Heart right ventricle (tissue), 16 donors: ENCODE data around the gene SND1. TPM values are rescaled to one million over a fixed set of nuclear protein-coding genes. Genes with fewer than 3 reads are reported as not detected.

Source experiments
- ATAC-seq, 8 donors: fragments of 200-7000 bp; cut with Tn5 transposase; one replicate each; pipeline ENCODE4 v1.9.1; 2020; ENCODE audit warnings: mild to moderate bottlenecking in 8 of 8, moderate library complexity in 8 of 8, moderate number of reproducible peaks in 1 of 8
- DNase-seq, 2 donors: peaks; one replicate each; pipeline ENCODE4 v3.0.0-alpha.2; 2020
- H3K27ac ChIP-seq, 10 donors: fragments of 200-600 bp; sonication (generic) in 2 of 10; one replicate each; pipeline versions ENCODE4 v1.5.0 to v1.8.0; 2020 to 2022; ENCODE audit warnings: mild to moderate bottlenecking in 3 of 10
- H3K27me3 ChIP-seq, 7 donors: fragments of 200-600 bp; one replicate each; pipeline ENCODE4 v1.8.0; 2021 to 2022; ENCODE audit warnings: mild to moderate bottlenecking in 2 of 7
- H3K36me3 ChIP-seq, 9 donors: fragments of 200-600 bp; sonication (generic) in 1 of 9; one replicate each; pipeline versions ENCODE4 v1.5.0 to v1.8.0; 2020 to 2022; ENCODE audit warnings: mild to moderate bottlenecking in 2 of 9
- H3K4me1 ChIP-seq, 9 donors: fragments of 200-600 bp; sonication (generic) in 1 of 9; one replicate each; pipeline versions ENCODE4 v1.5.0 to v1.8.0; 2020 to 2022; ENCODE audit warnings: mild to moderate bottlenecking in 4 of 9
- H3K4me3 ChIP-seq, 10 donors: fragments of 200-600 bp; sonication (generic) in 2 of 10; one replicate each; pipeline versions ENCODE4 v1.5.0 to v1.8.0; 2020 to 2022; ENCODE audit warnings: mild to moderate bottlenecking in 7 of 10, moderate library complexity in 2 of 10
- H3K9me3 ChIP-seq, 11 donors: fragments of 200-600 bp in 10 of 11; sonication (generic) in 2 of 11; one replicate each; pipeline versions ENCODE4 v1.5.0 to v1.8.0; 2013 to 2022; ENCODE audit warnings: mild to moderate bottlenecking in 2 of 11, control low read depth in 1 of 11, moderate library complexity in 1 of 11
- WGBS, 2 donors: extraction: QIAGEN DNeasy Blood & Tissue Kit; methylation state at CpG; one replicate each; pipeline ENCODE4 v1.1.7; 2013; ENCODE audit warnings: inconsistent platforms in 1 of 2; 5-methylcytosine and 5-hydroxymethylcytosine counted together
- intact Hi-C, 10 donors: fragments of 100-400 bp; cut with DNase I; formaldehyde crosslinking; loops; one replicate each; pipeline versions ENCODE4 v1.11.1 to v1.14.2; 2022
- polyA plus RNA-seq, 2 donors: library from polyadenylated mRNA; stranded (reverse); fragments of 200-250 nt; gene quantifications; one replicate each; pipeline ENCODE4 v1.2.3, GENCODE V29; 2013
- total RNA-seq, 10 donors: library from RNA; stranded (reverse); fragmentation: NEBNext Ultra II Directional in 3 of 10; extraction: Animal tissue kit (Norgen Biotek cat#: 25700) in 3 of 10; gene quantifications; one replicate each; pipeline versions ENCODE4 v1.2.1 to v1.2.4, GENCODE V29; 2021 to 2023
- TF ChIP-seq, protein P1 (sequence below), 9 donors: fragments of 200-600 bp; sonication (generic) in 2 of 9; IDR thresholded peaks; one replicate each; pipeline versions ENCODE4 v1.5.0 to v1.8.0; 2021 to 2022; ENCODE audit warnings: antibody characterized with exemption in 9 of 9, mild to moderate bottlenecking in 5 of 9, moderate library complexity in 1 of 9
- donor health status: Arrhythmogenic right ventricular cardiomyopathy.
- donor health status: ischemic (EF 13 %, LVEDD 7.1; RV severe dilation, severe dysfunction).
- donor health status: healthy with polysubstance abuse.
- donor health status: DM: no; HTN: yes; CAD: no.
- donor health status: DM: no; HTN: no; CAD: no.
- donor health status: ischemic (EF 25% LVEDD 6.9; RV normal size, moderate dysfunction).
- donor health status: ischemic (EF 25% LVEDD 5.7; RV mildly dilated, moderate dysfunction).
- donor health status: healthy.
- donor health status: DM: yes; HTN: yes; CAD: no.
- donor health status: Ischemic cardiomyopathy.
- donor health status: ischemic (EF 35%, LVEDD 5.7; RV mildly dilated, moderate dysfunction).
- donor health status: nonischemic (EF 11% LVEDD 7.7; RV severe dilation, severe dysfunction).
- donor health status: DM: yes; HTN: yes; CAD: no.
- donor health status: PGD.
- donor health status: ischemic (EF 29% LVEDD 5.4; RV normal size, mild dysfunction).
- donor health status: nonischemic (EF 23%, LVEDD 6.1; RV moderate dilation, normal function).

The SND1 gene
- total and polyA plus RNA-seq, 12 donors: 39.9 to 107 (median 80.8) TPM

DNA sequence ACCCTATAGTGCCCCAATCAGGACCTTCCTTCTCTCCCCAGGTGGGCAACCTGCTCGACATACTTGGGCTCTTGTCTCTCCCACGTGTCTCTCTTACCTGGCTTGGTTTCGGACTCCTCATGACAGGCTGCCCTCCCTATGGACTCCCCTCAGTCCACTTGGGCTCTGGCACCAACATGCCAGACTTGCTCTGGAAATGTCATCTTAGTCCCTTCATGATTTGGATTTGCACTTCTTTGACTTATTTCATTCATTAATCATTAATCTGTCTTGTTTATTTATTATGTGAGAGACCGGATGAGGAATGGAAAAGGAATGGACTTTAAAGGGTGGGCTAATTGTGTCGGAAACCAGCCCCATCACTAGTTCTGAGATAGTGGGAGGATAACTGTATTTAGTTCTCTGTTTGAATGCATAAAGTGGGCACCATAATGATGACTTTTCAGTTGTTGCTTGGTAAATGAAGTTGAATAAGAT lies 108.0 kb downstream of the SND1 start:
- DNase-seq (no peak), ATAC-seq (peak in 1 of 8 donors; percentile 16)
- TF ChIP-seq, protein P1, sequence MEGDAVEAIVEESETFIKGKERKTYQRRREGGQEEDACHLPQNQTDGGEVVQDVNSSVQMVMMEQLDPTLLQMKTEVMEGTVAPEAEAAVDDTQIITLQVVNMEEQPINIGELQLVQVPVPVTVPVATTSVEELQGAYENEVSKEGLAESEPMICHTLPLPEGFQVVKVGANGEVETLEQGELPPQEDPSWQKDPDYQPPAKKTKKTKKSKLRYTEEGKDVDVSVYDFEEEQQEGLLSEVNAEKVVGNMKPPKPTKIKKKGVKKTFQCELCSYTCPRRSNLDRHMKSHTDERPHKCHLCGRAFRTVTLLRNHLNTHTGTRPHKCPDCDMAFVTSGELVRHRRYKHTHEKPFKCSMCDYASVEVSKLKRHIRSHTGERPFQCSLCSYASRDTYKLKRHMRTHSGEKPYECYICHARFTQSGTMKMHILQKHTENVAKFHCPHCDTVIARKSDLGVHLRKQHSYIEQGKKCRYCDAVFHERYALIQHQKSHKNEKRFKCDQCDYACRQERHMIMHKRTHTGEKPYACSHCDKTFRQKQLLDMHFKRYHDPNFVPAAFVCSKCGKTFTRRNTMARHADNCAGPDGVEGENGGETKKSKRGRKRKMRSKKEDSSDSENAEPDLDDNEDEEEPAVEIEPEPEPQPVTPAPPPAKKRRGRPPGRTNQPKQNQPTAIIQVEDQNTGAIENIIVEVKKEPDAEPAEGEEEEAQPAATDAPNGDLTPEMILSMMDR (IDR thresholded peaks at IDR 0.05): no peak
- intact Hi-C loops: loop anchor here in 1 of 10 donors (10.0 kb wide), 1 partner anchor 175 kb away; no protein-coding TSS in a partner anchor
- Histone ChIP-seq H3K4me1 (peaks cover 0 to 16% (median 6%) of the 10 kb centered on the region in 9 donors), H3K9me3 (no peaks in the 10 kb centered on the region), H3K36me3 (no peaks in the 10 kb centered on the region), H3K27me3 (no peaks in the 10 kb centered on the region), H3K4me3 (no peak overlapping the region), H3K27ac (no peak overlapping the region)
- 91 to 93% methylated on average over 5 of the region's 5 CpGs for WGBS, 2 donors

DNA sequence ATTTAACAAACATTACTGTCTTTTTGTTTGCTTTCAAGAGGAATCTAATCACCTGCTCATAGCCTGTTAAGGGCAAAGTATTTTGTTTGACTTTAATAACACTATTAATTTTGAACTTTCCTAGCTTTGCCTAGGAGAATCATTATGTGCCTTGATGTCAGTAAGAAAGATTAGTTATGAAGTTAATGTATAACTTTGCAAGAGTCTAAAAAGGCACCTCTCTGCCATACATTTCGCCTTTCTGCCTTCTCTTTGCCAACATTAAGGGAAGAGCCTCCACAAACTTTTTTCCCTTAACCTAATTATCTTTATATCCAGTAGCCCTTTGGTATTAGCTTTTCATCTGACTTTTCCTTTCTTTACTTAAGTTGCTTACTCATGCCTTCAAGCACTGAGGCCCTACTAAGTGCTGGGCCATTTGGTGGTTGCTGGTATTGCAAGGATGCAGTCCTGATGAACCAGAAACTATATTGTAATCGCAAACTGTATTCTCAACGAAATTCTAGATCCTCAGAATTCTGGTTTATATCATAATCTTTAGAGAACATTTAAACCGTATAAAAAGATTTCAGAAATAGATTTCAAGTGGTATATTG lies 108.5 kb downstream of the SND1 start:
- ATAC-seq: no peak
- H3K36me3 ChIP-seq: no peaks in the 10 kb centered on the region
- H3K9me3 ChIP-seq: no peaks in the 10 kb centered on the region
- no peak for DNase-seq
- no peaks in the 10 kb centered on the region for H3K27me3 ChIP-seq
- 96 to 99% methylated on average over 4 of the region's 4 CpGs for WGBS, 2 donors
- no peak overlapping the region for H3K27ac ChIP-seq
- intact Hi-C loops: no loop called here
- TF ChIP-seq, protein P1 (IDR thresholded peaks at IDR 0.05): no peak
- H3K4me1 ChIP-seq: peaks cover 0 to 10% (median 1%) of the 10 kb centered on the region in 9 donors
- no peak overlapping the region for H3K4me3 ChIP-seq

DNA sequence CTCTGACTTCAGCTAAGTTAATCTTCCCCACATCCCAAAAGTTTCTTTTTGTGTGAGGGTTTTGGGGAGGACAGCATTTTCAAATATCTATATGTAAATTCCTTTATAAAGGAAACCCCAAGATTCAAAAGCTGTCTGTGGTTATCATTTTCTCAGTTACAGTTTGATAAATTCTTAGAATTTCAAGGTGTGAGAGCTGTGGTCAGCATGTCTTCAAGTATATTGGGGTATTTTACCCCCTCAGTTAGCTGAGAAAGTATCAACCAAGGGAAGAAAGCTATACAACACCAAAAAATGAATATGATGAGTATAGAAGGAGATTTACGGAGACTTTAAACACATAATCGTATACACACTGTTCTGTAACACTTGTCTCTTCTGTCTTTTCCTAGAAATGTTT lies 109.2 kb downstream of the SND1 start:
- ATAC-seq (no peak), DNase-seq (no peak)
- TF ChIP-seq, protein P1 (IDR thresholded peaks at IDR 0.05): no peak
- intact Hi-C loops: no loop called here
- peaks cover 0 to 4% (median 0%) of the 10 kb centered on the region in 9 donors for H3K4me1 ChIP-seq
- H3K27me3 ChIP-seq: no peaks in the 10 kb centered on the region
- H3K27ac ChIP-seq: no peak overlapping the region
- 97 to 98% methylated on average over 2 of the region's 2 CpGs for WGBS, 2 donors
- no peaks in the 10 kb centered on the region for H3K36me3 ChIP-seq
- H3K4me3 ChIP-seq: no peak overlapping the region
- H3K9me3 ChIP-seq: no peaks in the 10 kb centered on the region

DNA sequence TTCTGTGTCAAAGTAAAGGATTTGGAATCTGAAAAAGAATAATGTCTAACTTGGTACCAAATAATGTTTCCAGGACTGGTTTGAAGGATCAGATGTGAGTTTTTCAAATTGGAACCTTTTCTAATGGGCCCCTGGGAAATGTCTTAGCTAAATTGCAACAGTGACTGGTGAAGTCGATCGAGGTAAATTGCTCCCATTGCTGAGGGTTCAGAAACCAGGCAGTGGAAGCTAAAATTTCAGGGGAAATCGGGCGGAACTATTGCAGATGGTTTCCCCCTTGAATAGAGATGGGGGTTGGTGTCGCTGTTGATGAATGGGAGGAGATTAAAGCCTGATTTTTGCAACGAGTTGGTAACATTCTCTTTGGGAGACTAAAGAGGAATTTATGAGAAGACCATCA lies 112.7 kb downstream of the SND1 start:
- WGBS, 2 donors: 91 to 95% methylated on average over 6 of the region's 6 CpGs
- intact Hi-C loops: no loop called here
- Histone ChIP-seq H3K27ac (no peak overlapping the region), H3K9me3 (no peaks in the 10 kb centered on the region), H3K4me1 (peaks cover 0 to 17% (median 2%) of the 10 kb centered on the region in 9 donors), H3K4me3 (no peak overlapping the region), H3K36me3 (no peaks in the 10 kb centered on the region), H3K27me3 (no peaks in the 10 kb centered on the region)
- ATAC-seq: no peak
- DNase-seq: no peak
- TF ChIP-seq, protein P1 (IDR thresholded peaks at IDR 0.05): no peak
